Esophagus muscularis mucosa (tissue), 3 donors: Measurements from ENCODE around the gene ZDHHC21.

ENCODE experiments used
- POLR2A ChIP-seq: fragments of 450-650 bp; IDR thresholded peaks from one replicate; pipeline ENCODE4 v1.6.1; 2017; ENCODE audit warnings: antibody characterized with exemption, moderate library complexity, mild to moderate bottlenecking, low read depth
- TF ChIP-seq, protein P1 (sequence below), 3 experiments: fragments of 200-600 bp in 2 of 3; fragments of 450-650 bp in 1 of 3; sonication (generic) in 2 of 3; IDR thresholded peaks; one replicate each; pipeline ENCODE4 v1.5.1; 2017 to 2019; ENCODE audit warnings: antibody characterized with exemption in 3 of 3, mild to moderate bottlenecking in 2 of 3, moderate library complexity in 1 of 3

- no peak for TF ChIP-seq POLR2A
- TF ChIP-seq, protein P1, sequence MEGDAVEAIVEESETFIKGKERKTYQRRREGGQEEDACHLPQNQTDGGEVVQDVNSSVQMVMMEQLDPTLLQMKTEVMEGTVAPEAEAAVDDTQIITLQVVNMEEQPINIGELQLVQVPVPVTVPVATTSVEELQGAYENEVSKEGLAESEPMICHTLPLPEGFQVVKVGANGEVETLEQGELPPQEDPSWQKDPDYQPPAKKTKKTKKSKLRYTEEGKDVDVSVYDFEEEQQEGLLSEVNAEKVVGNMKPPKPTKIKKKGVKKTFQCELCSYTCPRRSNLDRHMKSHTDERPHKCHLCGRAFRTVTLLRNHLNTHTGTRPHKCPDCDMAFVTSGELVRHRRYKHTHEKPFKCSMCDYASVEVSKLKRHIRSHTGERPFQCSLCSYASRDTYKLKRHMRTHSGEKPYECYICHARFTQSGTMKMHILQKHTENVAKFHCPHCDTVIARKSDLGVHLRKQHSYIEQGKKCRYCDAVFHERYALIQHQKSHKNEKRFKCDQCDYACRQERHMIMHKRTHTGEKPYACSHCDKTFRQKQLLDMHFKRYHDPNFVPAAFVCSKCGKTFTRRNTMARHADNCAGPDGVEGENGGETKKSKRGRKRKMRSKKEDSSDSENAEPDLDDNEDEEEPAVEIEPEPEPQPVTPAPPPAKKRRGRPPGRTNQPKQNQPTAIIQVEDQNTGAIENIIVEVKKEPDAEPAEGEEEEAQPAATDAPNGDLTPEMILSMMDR (IDR thresholded peaks at IDR 0.05), result no peak
Measured at GRCh38 chr9:14731294-14731981, 38.2 kb upstream of the ZDHHC21 start.
